Activated CD8-positive, alpha-beta memory T cell treated with anti-CD3 and anti-CD28 coated beads for 36 hours (primary cell): ENCODE measurements around the gene SLC37A1. TPM values are rescaled to one million over a fixed set of nuclear protein-coding genes. Genes with fewer than 3 reads are reported as not detected.

ENCODE experiments used
- CTCF ChIA-PET: fragments of 350-600 bp; sonication (Branson Sonifier 250); formaldehyde crosslinking; loops from one replicate; lab custom pipeline; 2021; ENCODE audit warnings: antibody characterized with exemption; lab: Charles Lee
- POLR2A ChIA-PET: fragments of 350-600 bp; sonication (Branson Sonifier 250); formaldehyde crosslinking; loops from one replicate; lab custom pipeline; 2021; ENCODE audit warnings: antibody characterized with exemption; lab: Charles Lee
- total RNA-seq, 2 experiments: library from RNA; stranded (reverse); gene quantifications; one replicate each; pipeline ENCODE4 v1.2.3, GENCODE V29; 2021

Gene SLC37A1
- total RNA-seq, 2 experiments from 2014 or later: 13.6 to 14.8 TPM

- POLR2A ChIA-PET: no interaction called here
- CTCF ChIA-PET: interaction anchor here (0.7 to 2.1 kb wide), 15 partner anchors 12 to 242 kb away, joined by 3 to 15 read pairs (median 3); no protein-coding TSS in a partner anchor
Measured at GRCh38 chr21:42593007-42593814, 79.6 kb downstream of the SLC37A1 start.

GRCh38 chr21:42594616-42595282, 81.1 kb downstream of the SLC37A1 start:
- POLR2A ChIA-PET: interaction anchor here (0.5 to 0.6 kb wide), 2 partner anchors 59 to 98 kb away, joined by 3 to 5 read pairs; no protein-coding TSS in a partner anchor
- CTCF ChIA-PET: interaction anchor here (0.6 to 2.1 kb wide), 6 partner anchors 10 to 238 kb away, joined by 3 to 15 read pairs (median 6); no protein-coding TSS in a partner anchor

GRCh38 chr21:42595283-42596187, 81.9 kb downstream of the SLC37A1 start:
- POLR2A ChIA-PET: interaction anchor here (0.5 kb wide), 1 partner anchor 98 kb away, joined by 5 read pairs; no protein-coding TSS in a partner anchor

GRCh38 chr21:42596657-42597056, 83.0 kb downstream of the SLC37A1 start:
- CTCF ChIA-PET: no interaction called here
- POLR2A ChIA-PET: no interaction called here

More at GRCh38 chr21:42595283-42596187, 81.9 kb downstream of the SLC37A1 start:
- CTCF ChIA-PET: interaction anchor here (0.6 kb wide), 1 partner anchor 203 kb away, joined by 4 read pairs; no protein-coding TSS in a partner anchor

GRCh38 chr21:42597487-42598158, 84.0 kb downstream of the SLC37A1 start:
- ChIA-PET POLR2A (no interaction called here), CTCF (no interaction called here)

- ChIA-PET POLR2A (no interaction called here), CTCF (no interaction called here)
Measured at GRCh38 chr21:42598159-42598735, 84.6 kb downstream of the SLC37A1 start.

- ChIA-PET CTCF (no interaction called here), POLR2A (no interaction called here)
Measured at GRCh38 chr21:42599486-42599885, 85.8 kb downstream of the SLC37A1 start.

GRCh38 chr21:42599962-42600361, 86.3 kb downstream of the SLC37A1 start:
- CTCF ChIA-PET: no interaction called here
- POLR2A ChIA-PET: no interaction called here

- CTCF ChIA-PET: no interaction called here
- POLR2A ChIA-PET: no interaction called here
Measured at GRCh38 chr21:42601656-42602055, 88.0 kb downstream of the SLC37A1 start.

- POLR2A ChIA-PET: no interaction called here
- CTCF ChIA-PET: interaction anchor here (1.3 kb wide), 1 partner anchor 14 kb away, joined by 6 read pairs; no protein-coding TSS in a partner anchor
Measured at GRCh38 chr21:42607102-42607501, 93.5 kb downstream of the SLC37A1 start.

GRCh38 chr21:42607525-42608102, 94.0 kb downstream of the SLC37A1 start:
- ChIA-PET POLR2A (no interaction called here), CTCF (interaction anchor here (1.3 kb wide), 1 partner anchor 15 kb away, joined by 6 read pairs; no protein-coding TSS in a partner anchor)

GRCh38 chr21:42608446-42608845, 94.8 kb downstream of the SLC37A1 start:
- POLR2A ChIA-PET: interaction anchor here (0.7 kb wide), 1 partner anchor 81 kb away, joined by 7 read pairs; no protein-coding TSS in a partner anchor
- CTCF ChIA-PET: interaction anchor here (1.3 kb wide), 1 partner anchor 16 kb away, joined by 6 read pairs; no protein-coding TSS in a partner anchor

GRCh38 chr21:42609811-42610210, 96.2 kb downstream of the SLC37A1 start:
- ChIA-PET POLR2A (no interaction called here), CTCF (no interaction called here)

- POLR2A ChIA-PET: no interaction called here
- CTCF ChIA-PET: no interaction called here
Measured at GRCh38 chr21:42611852-42612251, 98.2 kb downstream of the SLC37A1 start.

GRCh38 chr21:42612390-42612789, 98.7 kb downstream of the SLC37A1 start:
- CTCF ChIA-PET: no interaction called here
- POLR2A ChIA-PET: interaction anchor here (0.7 kb wide), 1 partner anchor 207 kb away, joined by 3 read pairs; no protein-coding TSS in a partner anchor

- ChIA-PET CTCF (no interaction called here), POLR2A (no interaction called here)
Measured at GRCh38 chr21:42613756-42614155, 100.1 kb downstream of the SLC37A1 start.

GRCh38 chr21:42614396-42614795, 100.7 kb downstream of the SLC37A1 start:
- POLR2A ChIA-PET: interaction anchor here (1.0 kb wide), 1 partner anchor 36 kb away, joined by 3 read pairs; no protein-coding TSS in a partner anchor
- CTCF ChIA-PET: interaction anchor here (0.6 to 1.2 kb wide), 2 partner anchors 60 to 277 kb away, joined by 3 read pairs; no protein-coding TSS in a partner anchor
